A673 (cell line): ENCODE data around the gene ATE1. TPM values are rescaled to one million over a fixed set of nuclear protein-coding genes. Genes with fewer than 3 reads are reported as not detected.
A peak's percentile ranks its signal among the peaks of the same experiment; 100 is the strongest.

Experiments used
- BruUV-seq: library from RNA; stranded (reverse); fragments of 400-500 nt; replicated peaks from 2 replicates; lab custom pipeline; 2021; lab: Mats Ljungman, UMichigan
- CTCF ChIA-PET: fragments of 300-600 bp; sonication (Branson Sonifier 250); formaldehyde crosslinking; loops from one replicate; lab custom pipeline; 2022; ENCODE audit warnings: antibody characterized with exemption; lab: Charles Lee
- POLR2A ChIA-PET: fragments of 300-600 bp; sonication (Branson Sonifier 250); formaldehyde crosslinking; loops from one replicate; lab custom pipeline; 2022; ENCODE audit warnings: antibody characterized with exemption; ENCODE audit not compliant: low non-redundant PET; lab: Charles Lee
- DNase-seq: peaks from one replicate; pipeline ENCODE4 v3.0.0-alpha.2; 2015; ENCODE audit warnings: low spot score
- H3K27ac ChIP-seq: fragments of 200-600 bp; sonication (generic); 2 replicates; pipeline ENCODE4 v1.5.1; 2016; ENCODE audit warnings: mixed run types, low read depth, mild to moderate bottlenecking, mixed read lengths, antibody characterized with exemption, low read length; ENCODE audit not compliant: poor library complexity, severe bottlenecking
- H3K27me3 ChIP-seq: fragments of 200-600 bp; sonication (generic); replicated peaks from 2 replicates; pipeline ENCODE4 v1.6.1; 2017; ENCODE audit warnings: mixed run types, low read depth, mild to moderate bottlenecking, mixed read lengths, antibody characterized with exemption, low read length; ENCODE audit not compliant: insufficient read depth, poor library complexity
- H3K36me3 ChIP-seq: fragments of 200-600 bp; sonication (generic); 2 replicates; pipeline ENCODE4 v1.6.1; 2016; ENCODE audit warnings: mixed run types, mild to moderate bottlenecking, mixed read lengths, antibody characterized with exemption, low read length; ENCODE audit not compliant: insufficient read depth, poor library complexity, severe bottlenecking
- H3K4me1 ChIP-seq: fragments of 200-600 bp; sonication (generic); 2 replicates; pipeline ENCODE4 v1.6.1; 2017; ENCODE audit warnings: mixed run types, mild to moderate bottlenecking, mixed read lengths, antibody characterized with exemption, low read length; ENCODE audit not compliant: insufficient read depth, poor library complexity, severe bottlenecking
- H3K4me3 ChIP-seq: fragments of 200-600 bp; sonication (generic); 2 replicates; pipeline ENCODE4 v1.5.1; 2016; ENCODE audit warnings: low read depth, mixed run types, mild to moderate bottlenecking, mixed read lengths, low read length; ENCODE audit not compliant: poor library complexity, severe bottlenecking
- H3K9me3 ChIP-seq: fragments of 200-600 bp; sonication (generic); 2 replicates; pipeline ENCODE4 v1.6.1; 2016; ENCODE audit warnings: mixed run types, low read depth, mild to moderate bottlenecking, mixed read lengths, antibody characterized with exemption, low read length; ENCODE audit not compliant: poor library complexity, severe bottlenecking
- EZH2 ChIP-seq: fragments of 200-600 bp; sonication (generic); IDR thresholded peaks from 2 replicates; pipeline ENCODE4 v1.6.1; 2017; ENCODE audit warnings: borderline replicate concordance, low read depth, mild to moderate bottlenecking, mixed read lengths, antibody characterized with exemption, low read length; ENCODE audit not compliant: poor library complexity, severe bottlenecking
- intact Hi-C: fragments of 100-400 bp; cut with micrococcal nuclease; formaldehyde crosslinking; loops from one replicate; pipeline ENCODE4 v1.10.0; 2022; ENCODE audit not compliant: unreplicated experiment
- total RNA-seq: library from RNA; stranded (reverse); gene quantifications from 2 replicates; pipeline ENCODE4 v1.2.3, GENCODE V29; 2021
- TF ChIP-seq, protein P1 (sequence below): fragments of 300-800, 200-600 bp; sonication (generic); conservative IDR thresholded peaks from 2 replicates; pipeline ENCODE4 v1.5.1; 2017; ENCODE audit warnings: low read depth, mild to moderate bottlenecking, antibody characterized with exemption, low read length, moderate library complexity, mixed read lengths

The ATE1 gene
- total RNA-seq, 1 experiment from 2014 or later: 27.0 TPM

DNA sequence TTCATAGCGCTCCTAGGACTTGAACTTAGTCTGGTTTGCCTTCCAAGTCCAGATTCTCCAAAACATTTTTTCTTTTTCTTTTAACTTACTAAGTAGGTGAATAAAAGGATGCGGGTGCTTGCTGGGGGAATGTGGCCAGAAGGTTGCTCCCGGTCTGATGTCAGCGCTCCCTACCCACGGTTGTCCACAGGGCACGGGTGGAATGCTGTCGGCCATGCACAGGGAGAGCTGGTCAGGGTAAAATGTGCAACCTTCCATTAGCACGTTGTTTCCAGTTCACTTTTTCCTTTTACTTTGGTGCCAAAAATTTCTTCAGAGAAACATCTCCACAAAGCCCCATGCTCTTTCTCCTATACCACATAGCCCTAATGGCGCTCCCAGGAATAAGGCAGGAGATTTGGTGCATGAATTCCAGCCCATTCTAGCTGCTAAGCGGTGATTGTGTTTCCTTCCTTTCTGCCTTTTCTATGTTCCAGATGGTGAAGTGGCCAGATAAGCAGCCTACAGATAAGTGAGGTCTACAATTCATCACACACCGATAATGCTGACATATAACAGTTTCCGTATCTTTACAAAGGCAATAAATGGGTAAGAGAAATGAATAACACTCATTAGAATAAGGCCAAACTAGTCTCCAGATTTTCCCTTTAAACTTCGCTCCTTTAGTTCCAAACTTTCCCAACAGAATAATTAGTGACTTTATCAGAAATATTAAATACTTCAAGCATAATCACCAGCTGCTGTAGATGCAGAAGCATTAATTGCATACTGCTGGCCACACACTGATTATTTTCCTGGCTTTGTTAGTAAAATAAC, 191.3 kb downstream of the ATE1 start:
- Histone ChIP-seq H3K4me1 (no peaks in the 10 kb centered on the region), H3K36me3 (no peaks in the 10 kb centered on the region), H3K9me3 (no peaks in the 10 kb centered on the region), H3K27ac (no peak overlapping the region), H3K27me3 (no peaks in the 10 kb centered on the region), H3K4me3 (no peak overlapping the region)
- TF ChIP-seq, protein P1, sequence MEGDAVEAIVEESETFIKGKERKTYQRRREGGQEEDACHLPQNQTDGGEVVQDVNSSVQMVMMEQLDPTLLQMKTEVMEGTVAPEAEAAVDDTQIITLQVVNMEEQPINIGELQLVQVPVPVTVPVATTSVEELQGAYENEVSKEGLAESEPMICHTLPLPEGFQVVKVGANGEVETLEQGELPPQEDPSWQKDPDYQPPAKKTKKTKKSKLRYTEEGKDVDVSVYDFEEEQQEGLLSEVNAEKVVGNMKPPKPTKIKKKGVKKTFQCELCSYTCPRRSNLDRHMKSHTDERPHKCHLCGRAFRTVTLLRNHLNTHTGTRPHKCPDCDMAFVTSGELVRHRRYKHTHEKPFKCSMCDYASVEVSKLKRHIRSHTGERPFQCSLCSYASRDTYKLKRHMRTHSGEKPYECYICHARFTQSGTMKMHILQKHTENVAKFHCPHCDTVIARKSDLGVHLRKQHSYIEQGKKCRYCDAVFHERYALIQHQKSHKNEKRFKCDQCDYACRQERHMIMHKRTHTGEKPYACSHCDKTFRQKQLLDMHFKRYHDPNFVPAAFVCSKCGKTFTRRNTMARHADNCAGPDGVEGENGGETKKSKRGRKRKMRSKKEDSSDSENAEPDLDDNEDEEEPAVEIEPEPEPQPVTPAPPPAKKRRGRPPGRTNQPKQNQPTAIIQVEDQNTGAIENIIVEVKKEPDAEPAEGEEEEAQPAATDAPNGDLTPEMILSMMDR: no peak
- no peak for TF ChIP-seq EZH2
- POLR2A ChIA-PET: no interaction called here
- intact Hi-C loops: no loop called here
- no peak for DNase-seq
- BruUV-seq: no TSS peak
- CTCF ChIA-PET: interaction anchor here (0.5 kb wide), 1 partner anchor 23 kb away, joined by 3 read pairs; no protein-coding TSS in a partner anchor

DNA sequence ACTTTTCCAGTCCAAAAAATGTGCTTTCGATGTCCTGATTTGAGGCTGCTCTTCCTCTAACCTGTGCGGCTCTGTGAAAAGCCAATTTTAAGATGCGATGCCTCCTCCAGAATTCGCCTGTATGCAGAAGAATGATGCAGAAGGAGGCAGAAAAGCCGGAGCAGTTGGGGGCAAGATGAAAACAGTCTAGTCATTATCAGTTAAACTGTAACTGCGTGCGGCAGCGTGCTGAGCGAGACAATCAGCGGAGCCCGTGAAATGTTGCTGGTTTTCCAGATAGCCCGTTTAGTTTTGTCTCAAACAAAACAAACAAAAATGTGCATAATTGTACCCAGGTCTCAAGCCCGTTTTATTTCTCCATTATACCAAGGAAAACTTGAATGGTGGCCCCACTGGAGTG, 192.6 kb downstream of the ATE1 start:
- DNase-seq: no peak
- no TSS peak for BruUV-seq
- Histone ChIP-seq H3K27ac (no peak overlapping the region), H3K4me1 (no peaks in the 10 kb centered on the region), H3K9me3 (no peaks in the 10 kb centered on the region), H3K36me3 (no peaks in the 10 kb centered on the region), H3K27me3 (no peaks in the 10 kb centered on the region), H3K4me3 (no peak overlapping the region)
- TF ChIP-seq, protein P1: no peak
- no peak for TF ChIP-seq EZH2
- intact Hi-C loops: loop anchor here (2.0 kb wide), 1 partner anchor 792 kb away; no protein-coding TSS in a partner anchor
- ChIA-PET POLR2A (no interaction called here), CTCF (no interaction called here)

- no peaks in the 10 kb centered on the region for H3K4me1 ChIP-seq
- H3K27ac ChIP-seq: no peak overlapping the region
- no peak for TF ChIP-seq EZH2
- TF ChIP-seq, protein P1: peak; percentile 77
- BruUV-seq: no TSS peak
- CTCF ChIA-PET: interaction anchor here (0.6 kb wide), 1 partner anchor 504 kb away, joined by 4 read pairs; no protein-coding TSS in a partner anchor
- peak; percentile 38 for DNase-seq
- H3K27me3 ChIP-seq: no peaks in the 10 kb centered on the region
- no peaks in the 10 kb centered on the region for H3K9me3 ChIP-seq
- H3K4me3 ChIP-seq: no peak overlapping the region
- intact Hi-C loops: loop anchor here (2.0 kb wide), 1 partner anchor 792 kb away; no protein-coding TSS in a partner anchor
- POLR2A ChIA-PET: no interaction called here
- H3K36me3 ChIP-seq: no peaks in the 10 kb centered on the region
Measured at GRCh38 chr10:121734589-121735045, 193.2 kb downstream of the ATE1 start.
